ELF-1 (cell line): Measurements from ENCODE around the gene PYGO2.
"Not testable (repeated sequence)": the region's sequence is repeated elsewhere in the genome, so short reads cannot be mapped to it uniquely, and the experiment has no call there.

Source experiments
- DNase-seq: peaks from one replicate; pipeline ENCODE4 v3.0.0-alpha.2; 2016; ENCODE audit warnings: low read depth, low spot score

The PYGO2 gene

GRCh38 chr1:154982341-154982740, 20.8 kb upstream of the PYGO2 start:
- DNase-seq = peak; percentile 58

GRCh38 chr1:154978360-154978759, 16.8 kb upstream of the PYGO2 start:
- DNase-seq = no peak

DNA sequence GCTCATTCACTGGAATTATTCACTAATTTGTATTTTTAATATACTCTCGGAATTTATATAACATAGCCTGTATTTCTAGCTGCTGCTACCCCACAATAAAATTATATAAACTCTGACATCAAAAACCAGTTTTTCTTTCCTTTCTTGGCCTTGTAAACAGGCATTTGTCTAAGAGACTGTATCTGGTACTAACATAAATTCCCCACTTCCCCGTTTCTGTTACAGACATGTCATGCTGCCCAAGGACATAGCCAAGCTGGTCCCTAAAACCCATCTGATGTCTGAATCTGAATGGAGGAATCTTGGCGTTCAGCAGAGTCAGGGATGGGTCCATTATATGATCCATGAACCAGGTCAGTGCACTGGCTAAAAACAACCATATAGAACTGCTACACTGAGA, 16.2 kb upstream of the PYGO2 start:
- not testable (repeated sequence) for DNase-seq

DNA sequence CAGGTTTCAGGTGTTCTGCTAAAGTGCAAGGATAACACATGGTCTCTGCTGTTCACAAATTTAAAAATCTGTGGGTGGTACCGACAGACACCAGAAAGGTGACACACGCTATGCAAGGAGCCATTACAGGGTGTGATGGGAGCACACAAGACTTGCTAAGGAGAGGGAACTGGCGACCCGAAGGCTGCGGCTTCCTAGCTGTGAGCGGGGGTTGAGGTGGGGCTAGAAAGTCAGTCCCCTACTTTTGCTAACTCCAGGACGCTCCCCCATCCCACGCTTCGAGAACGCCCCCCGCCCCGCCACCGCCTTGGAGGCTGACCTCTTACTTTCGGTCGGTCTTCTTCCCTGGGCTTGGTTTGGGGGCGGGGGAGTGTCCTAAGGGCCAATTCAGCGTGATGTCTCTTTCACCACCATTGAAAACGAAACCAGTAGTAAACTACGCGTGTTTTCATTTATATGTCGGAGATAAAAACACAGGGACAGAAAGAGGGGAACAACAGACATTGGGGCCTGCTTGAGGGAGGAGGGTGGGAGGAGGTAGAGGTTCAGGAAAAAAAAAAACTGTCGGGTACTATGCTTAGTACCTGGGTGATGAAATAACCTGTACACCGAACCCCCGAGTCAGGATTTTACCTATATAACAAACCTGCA, 14.0 kb upstream of the PYGO2 start:
- peak; percentile 53 for DNase-seq

GRCh38 chr1:154974808-154975408, 13.3 kb upstream of the PYGO2 start:
- peak; percentile 98 for DNase-seq

- DNase-seq = peak; percentile 100
These were observed 12.7 kb upstream of the PYGO2 start, which contains the start of gene CKS1B for GRCh38 chr1:154974102-154974807. Gene CKS1B, plus strand, starts transcription at chr1:154974681. Its CDS starts 65 bp downstream, at chr1:154974746.

GRCh38 chr1:154973344-154974101, 11.9 kb upstream of the PYGO2 start:
- DNase-seq = peak; percentile 99

- DNase-seq = peak; percentile 97
These were observed 11.1 kb upstream of the PYGO2 start for GRCh38 chr1:154972517-154973343.

- DNase-seq = no peak
These were observed 10.6 kb upstream of the PYGO2 start for GRCh38 chr1:154972213-154972516.

- DNase-seq = no peak
These were observed 9.9 kb upstream of the PYGO2 start for GRCh38 chr1:154971341-154971998.

- peak; percentile 95 for DNase-seq
These were observed 9.2 kb upstream of the PYGO2 start, which contains the start of gene SHC1 for GRCh38 chr1:154970631-154971340. Gene SHC1, minus strand, starts transcription at chr1:154970747. Its CDS starts 221 bp downstream, at chr1:154970526.

DNA sequence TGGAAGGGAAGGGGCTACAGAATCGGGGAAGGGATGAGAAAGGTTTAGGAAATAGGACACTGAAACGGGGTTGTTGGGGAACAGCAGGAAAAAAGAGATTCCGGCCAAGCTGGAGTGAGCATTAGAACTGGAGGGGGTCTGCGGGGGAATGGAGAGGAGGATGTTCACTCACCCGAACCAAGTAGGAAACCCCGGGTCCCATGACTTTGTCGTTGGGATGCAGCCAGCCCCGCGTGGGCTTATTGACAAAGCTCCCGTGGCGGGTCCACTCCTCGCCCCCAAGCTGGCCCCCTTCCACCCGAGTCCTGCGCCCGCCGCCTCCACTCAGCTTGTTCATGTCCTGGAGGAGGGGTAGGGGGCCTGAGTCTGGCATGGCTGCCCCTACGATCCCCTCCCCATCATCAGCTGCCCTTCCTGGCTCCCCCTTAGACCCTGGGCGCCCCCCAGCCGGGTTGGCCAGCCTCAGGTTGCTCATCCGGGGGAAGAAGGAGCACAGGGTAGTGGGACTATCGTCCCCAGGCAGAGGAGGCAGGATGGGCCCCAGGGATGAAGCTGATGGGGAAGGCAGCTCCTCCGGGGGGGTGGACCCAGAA, 8.4 kb upstream of the PYGO2 start:
- DNase-seq = no peak

- DNase-seq = no peak
These were observed 7.7 kb upstream of the PYGO2 start for GRCh38 chr1:154969246-154969645.

GRCh38 chr1:154968731-154969130, 7.1 kb upstream of the PYGO2 start:
- no peak for DNase-seq

DNA sequence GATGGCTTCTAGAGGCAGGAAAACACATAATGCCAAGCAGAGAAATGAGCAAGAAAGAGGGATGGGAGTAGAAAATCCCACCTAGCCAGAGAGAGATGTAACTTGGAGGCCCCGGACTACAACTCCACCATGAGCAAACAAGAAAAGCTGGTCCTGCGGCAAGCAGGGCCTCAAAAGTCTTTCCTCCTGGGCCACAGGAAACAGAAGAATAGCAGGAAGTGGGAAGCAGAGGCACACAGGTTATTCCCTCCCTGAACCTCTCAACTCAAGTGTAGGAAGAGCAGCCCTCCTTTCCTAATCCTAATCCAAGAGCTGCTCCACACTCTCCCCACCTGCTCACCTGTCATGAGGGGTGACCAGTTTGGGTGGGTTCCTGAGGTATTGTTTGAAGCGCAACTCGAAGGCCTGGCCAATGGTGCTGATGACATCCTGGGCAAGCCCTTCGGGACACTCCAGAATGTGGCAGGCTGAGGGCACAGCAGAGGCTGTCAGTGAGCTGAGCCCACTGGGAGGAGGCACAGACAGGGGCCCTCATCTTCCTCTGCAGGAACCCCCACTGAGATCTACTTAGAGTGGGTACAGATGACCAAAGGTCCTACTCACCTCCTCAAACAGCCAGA, 5.9 kb upstream of the PYGO2 start:
- DNase-seq = no peak

DNA sequence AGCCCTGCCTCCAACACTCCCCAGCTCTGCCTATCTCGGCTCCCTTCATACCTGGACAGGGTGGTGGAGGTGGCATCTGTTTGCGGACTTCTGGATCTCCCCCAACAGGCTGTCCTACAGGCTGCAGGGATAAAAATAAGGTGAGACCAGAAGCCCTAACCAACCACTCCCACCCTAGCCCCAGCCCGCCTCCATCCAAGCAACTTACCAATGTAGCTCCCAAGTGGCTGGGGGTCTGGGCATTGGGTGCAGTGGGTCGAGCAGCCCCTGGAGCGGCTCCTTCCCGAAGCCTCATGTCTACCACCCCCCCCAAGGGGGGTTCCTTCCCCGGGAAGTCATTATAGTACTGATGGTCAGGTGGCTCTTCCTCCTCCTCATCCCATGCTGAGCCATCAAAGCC, 4.5 kb upstream of the PYGO2 start:
- no peak for DNase-seq

DNA sequence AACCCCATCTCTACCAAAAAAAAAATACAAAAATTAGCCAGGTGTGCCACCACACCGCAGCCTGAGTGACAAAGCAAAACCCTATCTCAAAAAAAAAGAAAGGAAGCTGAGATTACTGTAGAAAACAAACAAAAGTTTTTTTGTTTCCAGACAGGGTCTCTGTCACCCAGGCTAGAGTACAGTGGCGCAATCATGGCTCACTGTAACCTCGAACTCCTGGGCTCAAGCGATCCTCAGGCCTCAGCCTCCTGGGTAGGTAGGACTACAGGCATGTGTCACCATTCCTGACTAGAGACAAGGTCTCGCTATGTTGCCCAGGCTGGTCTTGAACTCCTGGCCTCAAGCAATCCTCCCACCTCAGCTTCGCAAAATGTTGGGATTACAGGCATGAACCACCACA, 2.8 kb upstream of the PYGO2 start:
- DNase-seq = no peak

GRCh38 chr1:154963643-154964042, 2.1 kb upstream of the PYGO2 start:
- DNase-seq = no peak

GRCh38 chr1:154962795-154963330, 1.3 kb upstream of the PYGO2 start:
- no peak for DNase-seq
